ENCODE measurements around the gene SERPIND1.

GRCh38 chr22:20749453-20749852 lies 24.5 kb upstream of the SERPIND1 start:
- no peak for TF ChIP-seq POLR2A (IDR thresholded peaks at IDR 0.05)
- TF ChIP-seq, protein P1, sequence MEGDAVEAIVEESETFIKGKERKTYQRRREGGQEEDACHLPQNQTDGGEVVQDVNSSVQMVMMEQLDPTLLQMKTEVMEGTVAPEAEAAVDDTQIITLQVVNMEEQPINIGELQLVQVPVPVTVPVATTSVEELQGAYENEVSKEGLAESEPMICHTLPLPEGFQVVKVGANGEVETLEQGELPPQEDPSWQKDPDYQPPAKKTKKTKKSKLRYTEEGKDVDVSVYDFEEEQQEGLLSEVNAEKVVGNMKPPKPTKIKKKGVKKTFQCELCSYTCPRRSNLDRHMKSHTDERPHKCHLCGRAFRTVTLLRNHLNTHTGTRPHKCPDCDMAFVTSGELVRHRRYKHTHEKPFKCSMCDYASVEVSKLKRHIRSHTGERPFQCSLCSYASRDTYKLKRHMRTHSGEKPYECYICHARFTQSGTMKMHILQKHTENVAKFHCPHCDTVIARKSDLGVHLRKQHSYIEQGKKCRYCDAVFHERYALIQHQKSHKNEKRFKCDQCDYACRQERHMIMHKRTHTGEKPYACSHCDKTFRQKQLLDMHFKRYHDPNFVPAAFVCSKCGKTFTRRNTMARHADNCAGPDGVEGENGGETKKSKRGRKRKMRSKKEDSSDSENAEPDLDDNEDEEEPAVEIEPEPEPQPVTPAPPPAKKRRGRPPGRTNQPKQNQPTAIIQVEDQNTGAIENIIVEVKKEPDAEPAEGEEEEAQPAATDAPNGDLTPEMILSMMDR (IDR thresholded peaks at IDR 0.05), result no peak

All from thyroid gland (tissue), 4 donors.